ENCODE results near the gene MN1.

The MN1 gene

DNA sequence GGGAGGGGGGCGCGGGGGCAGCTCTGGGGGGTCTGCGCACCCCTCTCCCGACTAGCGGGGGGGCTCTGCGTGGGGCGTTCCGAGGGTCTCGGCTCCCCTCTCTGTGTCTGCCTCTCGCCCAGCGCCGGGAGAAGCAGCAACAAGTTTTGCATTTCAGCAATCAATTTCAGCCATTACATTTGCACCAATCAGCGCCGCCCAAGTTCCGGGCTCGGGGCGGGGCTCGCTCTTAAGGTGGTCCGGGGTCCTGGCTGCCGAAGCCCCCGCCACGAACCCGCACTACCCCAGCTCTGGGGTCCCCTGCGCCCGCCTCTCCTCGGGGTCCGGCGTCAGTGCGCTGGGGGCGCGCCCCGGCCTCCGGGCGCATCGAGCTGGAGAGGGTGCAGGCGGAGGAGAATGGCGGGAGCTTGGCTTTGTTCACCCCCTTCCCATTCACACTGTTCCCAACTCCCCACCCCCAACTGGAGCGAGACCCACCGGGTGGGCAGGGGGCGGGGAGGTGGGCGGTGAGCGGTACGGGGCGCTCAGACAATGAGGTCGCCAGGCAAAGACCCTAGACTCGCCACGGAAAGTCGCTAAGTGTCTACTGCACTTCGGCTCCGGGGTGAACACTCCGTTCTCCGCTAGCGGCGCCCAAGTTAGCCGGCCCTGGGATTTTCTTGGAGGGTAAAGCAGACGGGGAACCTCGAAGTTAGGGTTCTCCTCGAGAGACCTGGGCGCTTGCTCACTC, at the start of gene MN1:
Gene MN1 (minus strand): TSS at position 141 of the 730 bp plus-strand sequence. CDS start 1,213 bp downstream, outside the sequence.
- peak; percentile 42 for DNase-seq

DNA sequence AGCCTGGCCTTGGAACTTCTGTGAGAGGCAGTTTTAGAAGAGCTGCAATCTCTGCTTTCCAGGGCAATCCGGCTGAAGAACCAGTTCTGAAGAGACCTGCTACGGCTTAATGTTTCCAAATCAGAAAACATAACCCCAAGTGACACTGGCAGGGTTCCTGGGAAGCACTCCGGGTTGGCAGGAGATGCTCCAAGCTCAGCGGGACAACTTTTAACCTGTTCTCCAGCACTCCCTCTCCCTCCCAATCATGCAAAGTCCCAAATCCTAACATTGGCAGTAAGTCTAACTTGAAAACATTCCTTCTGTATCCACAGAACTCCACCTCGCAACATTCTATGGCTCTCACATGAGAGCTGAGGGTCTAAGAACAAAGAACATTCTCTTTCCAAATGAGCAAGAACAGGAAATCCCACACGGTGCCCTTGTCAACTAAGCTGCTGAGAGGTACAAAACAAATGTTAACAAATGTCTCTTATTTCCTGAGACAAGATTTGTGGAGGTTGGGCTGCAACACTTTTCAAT, 48.5 kb upstream of the MN1 start:
- no peak for DNase-seq

DNA sequence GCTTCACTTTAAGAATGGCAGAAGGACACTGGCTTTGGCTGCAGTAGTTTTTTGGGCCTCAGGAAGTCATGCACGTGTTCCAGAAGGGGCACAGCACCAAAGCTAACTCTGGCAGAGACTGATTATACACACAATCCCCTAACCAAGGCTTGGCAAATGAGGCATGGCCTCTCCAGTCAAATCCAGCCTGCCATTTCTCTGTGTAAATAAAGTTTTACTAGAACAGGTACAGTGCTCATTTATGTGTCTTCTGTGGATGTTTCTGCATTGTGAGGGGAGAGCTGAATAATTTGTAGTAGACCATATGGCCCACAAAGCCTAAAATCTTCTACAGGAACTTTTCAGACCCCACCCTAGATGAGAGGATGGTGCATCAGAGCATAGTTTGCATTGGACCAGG, 46.4 kb upstream of the MN1 start:
- no peak for DNase-seq

- no peak for DNase-seq
Measured at GRCh38 chr22:27846910-27847309, 45.4 kb upstream of the MN1 start.

GRCh38 chr22:27846248-27846757, 44.7 kb upstream of the MN1 start:
- DNase-seq, result no peak

GRCh38 chr22:27845644-27846043, 44.1 kb upstream of the MN1 start:
- no peak for DNase-seq

- no peak for DNase-seq
Measured at GRCh38 chr22:27844656-27845591, 43.4 kb upstream of the MN1 start.

GRCh38 chr22:27844256-27844655, 42.7 kb upstream of the MN1 start:
- DNase-seq, result no peak

- DNase-seq, result no peak
Measured at GRCh38 chr22:27843441-27843840, 41.9 kb upstream of the MN1 start.

GRCh38 chr22:27842669-27843431, 41.3 kb upstream of the MN1 start:
- no peak for DNase-seq

- DNase-seq, result no peak
Measured at GRCh38 chr22:27842201-27842600, 40.6 kb upstream of the MN1 start.

DNA sequence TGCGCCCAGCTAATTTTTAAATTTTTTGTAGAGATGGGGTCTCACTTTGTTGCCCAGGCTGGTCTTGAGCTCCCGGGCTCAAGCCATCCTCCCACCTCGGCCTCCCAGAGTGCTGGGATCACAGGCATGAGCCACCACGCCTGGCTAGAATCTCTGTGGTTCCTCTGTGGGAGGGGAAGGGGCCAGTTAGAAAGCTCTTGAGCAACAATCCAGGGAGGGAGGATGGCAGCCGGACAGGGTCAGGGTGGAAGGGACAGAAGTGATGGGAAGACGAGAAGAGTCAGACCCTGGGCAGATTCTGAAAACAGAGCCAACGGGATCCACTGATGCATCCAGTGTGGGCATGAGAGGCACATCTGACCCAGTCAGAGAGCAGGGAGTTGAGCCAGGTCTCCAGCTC, 38.9 kb upstream of the MN1 start:
- no peak for DNase-seq

GRCh38 chr22:27839057-27839660, 37.6 kb upstream of the MN1 start:
- no peak for DNase-seq

DNA sequence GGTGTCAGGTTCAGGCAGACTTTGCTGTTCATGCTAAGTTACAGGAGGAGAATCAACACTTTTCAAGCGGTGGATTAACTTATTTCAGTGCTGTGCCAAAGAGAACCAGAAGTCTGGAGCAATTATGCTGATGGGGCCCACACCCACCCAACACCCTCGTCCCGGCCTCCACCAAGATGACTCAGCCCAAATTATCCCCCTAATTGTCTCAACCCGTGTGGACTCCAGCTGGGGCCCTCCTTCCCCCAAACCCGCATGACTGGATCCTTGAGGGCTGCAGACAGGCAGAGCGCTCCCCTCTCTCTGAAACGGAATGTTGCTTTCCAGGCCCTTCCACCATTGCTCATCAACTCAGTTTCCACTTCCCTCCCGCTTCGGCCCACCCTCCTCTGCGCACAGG, 34.6 kb upstream of the MN1 start:
- no peak for DNase-seq

GRCh38 chr22:27835446-27835845, 33.9 kb upstream of the MN1 start:
- DNase-seq, result no peak

DNA sequence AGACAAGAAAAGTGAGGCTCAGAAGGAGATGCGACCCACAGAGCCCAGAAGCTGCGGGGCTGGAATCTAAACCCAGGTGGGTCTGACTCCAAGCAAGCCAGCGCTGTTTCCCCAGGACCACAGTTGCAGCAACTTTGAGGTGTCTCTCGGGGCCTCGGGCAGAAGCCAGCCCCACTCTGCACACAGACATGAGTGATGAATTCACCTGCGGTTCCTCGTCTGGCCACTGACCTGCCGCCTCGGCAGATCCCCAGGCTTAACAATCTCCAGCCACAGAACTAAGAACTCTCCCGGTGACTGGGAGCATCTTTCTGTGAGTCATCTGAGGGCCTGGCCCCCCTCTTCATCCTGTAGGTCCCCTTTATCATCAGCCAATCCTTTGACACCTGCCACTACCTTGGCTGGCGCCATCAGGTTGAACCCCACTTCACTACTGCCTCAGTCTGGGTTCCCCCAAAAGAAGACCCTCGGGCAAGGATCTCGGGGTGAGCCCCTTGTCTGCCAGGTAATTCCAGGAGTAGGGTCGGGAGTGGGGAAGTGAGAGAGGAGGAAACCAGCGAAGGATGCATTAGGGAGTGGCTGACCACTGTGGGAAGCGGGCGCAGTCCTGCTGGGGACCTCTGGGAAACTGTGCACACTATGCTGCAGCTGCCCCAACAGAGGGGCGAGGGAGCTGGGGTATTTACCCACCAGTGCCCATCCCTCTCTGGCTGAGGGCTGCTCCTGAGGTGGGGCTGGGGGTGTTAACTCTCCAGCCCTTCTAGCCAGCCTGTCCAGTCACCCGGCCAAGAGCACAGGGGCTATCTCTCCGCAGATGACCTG, 33.0 kb upstream of the MN1 start:
- DNase-seq, result no peak

GRCh38 chr22:27833803-27834202, 32.2 kb upstream of the MN1 start:
- DNase-seq, result no peak

- no peak for DNase-seq
Measured at GRCh38 chr22:27832606-27833005, 31.1 kb upstream of the MN1 start.

- DNase-seq, result no peak
Measured at GRCh38 chr22:27829620-27830019, 28.1 kb upstream of the MN1 start.

DNA sequence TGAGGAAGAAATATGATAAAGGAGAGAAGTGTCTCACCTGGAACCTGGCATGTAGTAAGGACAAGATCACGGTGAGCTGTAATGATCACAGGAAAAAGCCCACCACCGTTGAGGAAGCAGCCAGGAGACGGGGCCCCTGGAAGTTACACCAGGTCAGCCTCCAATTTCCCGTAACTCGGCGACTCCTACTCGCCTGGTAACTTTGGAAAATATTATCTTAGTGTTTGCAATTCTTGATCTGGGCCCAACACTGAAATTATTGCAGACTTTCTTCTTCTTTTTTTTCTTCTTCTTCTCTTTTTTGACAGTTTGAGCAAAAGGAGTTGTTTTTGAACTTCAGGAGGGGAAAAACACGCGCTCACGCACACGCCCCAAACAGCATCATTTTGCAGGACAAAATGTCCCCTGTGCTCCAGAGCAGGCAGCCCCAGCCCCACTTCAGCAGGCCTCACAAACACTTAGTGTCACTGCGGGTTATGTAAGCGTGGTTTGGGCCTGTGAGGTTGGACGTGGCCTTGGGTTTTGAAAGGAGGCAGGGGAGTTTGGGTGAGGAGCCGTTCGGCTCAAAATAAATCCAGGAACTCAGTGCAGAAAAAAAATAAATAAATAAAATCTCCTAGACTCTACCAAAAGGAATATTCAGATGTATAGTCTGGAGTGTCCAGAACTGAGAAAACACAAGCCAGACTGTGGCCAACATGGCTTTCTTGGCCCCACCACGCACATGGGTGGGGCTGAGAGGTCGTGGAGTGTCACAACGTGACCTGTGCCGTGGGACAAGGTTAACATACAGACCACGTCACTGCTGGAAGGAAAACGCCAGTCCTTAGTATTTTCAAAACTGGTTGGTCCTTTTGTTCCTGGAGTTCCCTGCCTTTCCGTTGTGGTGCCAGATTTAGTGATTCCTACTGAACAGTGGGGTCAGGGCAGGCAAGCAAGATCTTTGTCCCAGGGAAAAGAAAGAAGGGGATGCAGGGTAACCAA, 26.3 kb upstream of the MN1 start:
- DNase-seq, result no peak

All from activated CD4-positive, alpha-beta T cell treated with anti-CD3 and anti-CD28 coated beads for 1 hour (primary cell).